Thyroid gland (tissue), 4 donors: ENCODE measurements around the gene DCTN3.
"Not testable (repeated sequence)": the region's sequence is repeated elsewhere in the genome, so short reads cannot be mapped to it uniquely, and the experiment has no call there.

ENCODE experiments used
- CTCF ChIP-seq, 6 experiments: fragments of 200-600 bp in 3 of 6; fragments of 450-650 bp in 3 of 6; sonication (generic) in 3 of 6; IDR thresholded peaks; one replicate each; pipeline ENCODE4 v1.5.1; 2016 to 2019; ENCODE audit warnings: antibody characterized with exemption in 6 of 6, mild to moderate bottlenecking in 2 of 6, inconsistent platforms in 1 of 6, moderate library complexity in 1 of 6
- POLR2A ChIP-seq, 2 donors: fragments of 450-650 bp; IDR thresholded peaks; one replicate each; pipeline ENCODE4 v1.6.1; 2017; ENCODE audit warnings: antibody characterized with exemption in 2 of 2, mild to moderate bottlenecking in 2 of 2, moderate library complexity in 1 of 2

GRCh38 chr9:34639322-34639721 lies 19.0 kb upstream of the DCTN3 start:
- TF ChIP-seq CTCF, POLR2A (IDR thresholded peaks at IDR 0.05): not testable (repeated sequence)
